Measurements from ENCODE around the gene TTC3.

- no peak for TF ChIP-seq POLR2A (IDR thresholded peaks at IDR 0.05)
- no peak for TF ChIP-seq POLR2AphosphoS5 (IDR thresholded peaks at IDR 0.05)
- TF ChIP-seq, protein P1, sequence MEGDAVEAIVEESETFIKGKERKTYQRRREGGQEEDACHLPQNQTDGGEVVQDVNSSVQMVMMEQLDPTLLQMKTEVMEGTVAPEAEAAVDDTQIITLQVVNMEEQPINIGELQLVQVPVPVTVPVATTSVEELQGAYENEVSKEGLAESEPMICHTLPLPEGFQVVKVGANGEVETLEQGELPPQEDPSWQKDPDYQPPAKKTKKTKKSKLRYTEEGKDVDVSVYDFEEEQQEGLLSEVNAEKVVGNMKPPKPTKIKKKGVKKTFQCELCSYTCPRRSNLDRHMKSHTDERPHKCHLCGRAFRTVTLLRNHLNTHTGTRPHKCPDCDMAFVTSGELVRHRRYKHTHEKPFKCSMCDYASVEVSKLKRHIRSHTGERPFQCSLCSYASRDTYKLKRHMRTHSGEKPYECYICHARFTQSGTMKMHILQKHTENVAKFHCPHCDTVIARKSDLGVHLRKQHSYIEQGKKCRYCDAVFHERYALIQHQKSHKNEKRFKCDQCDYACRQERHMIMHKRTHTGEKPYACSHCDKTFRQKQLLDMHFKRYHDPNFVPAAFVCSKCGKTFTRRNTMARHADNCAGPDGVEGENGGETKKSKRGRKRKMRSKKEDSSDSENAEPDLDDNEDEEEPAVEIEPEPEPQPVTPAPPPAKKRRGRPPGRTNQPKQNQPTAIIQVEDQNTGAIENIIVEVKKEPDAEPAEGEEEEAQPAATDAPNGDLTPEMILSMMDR (IDR thresholded peaks at IDR 0.05) = no peak
Measured at GRCh38 chr21:37106998-37107397, 33.9 kb downstream of the TTC3 start.

Data from prostate gland (tissue), 2 donors.